ENCODE results near the gene GJD4.

DNA sequence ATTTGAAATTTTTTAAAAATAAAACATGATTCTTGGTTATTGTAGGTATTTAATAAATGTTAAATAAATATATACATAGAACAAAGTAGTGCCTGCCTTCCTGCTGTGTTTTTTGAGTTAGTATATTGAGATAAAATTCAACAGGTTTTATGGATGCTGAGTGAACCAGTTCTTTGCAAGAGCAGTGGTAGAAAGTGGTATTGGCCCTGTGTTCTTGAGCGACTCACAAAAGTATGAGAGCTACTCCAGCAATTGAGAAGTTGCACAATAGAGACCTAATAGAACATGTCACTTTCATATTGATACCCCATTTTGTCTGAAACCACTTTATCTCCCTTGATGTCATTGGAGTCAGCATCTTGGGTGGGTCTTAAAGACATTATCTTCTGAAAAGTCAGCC, 32.6 kb upstream of the GJD4 start:
- TF ChIP-seq EZH2 (IDR thresholded peaks at IDR 0.05; ENCODE audit: borderline replicate concordance, insufficient read depth, low read depth, low read length, poor library complexity, severe bottlenecking), result no peak
- TF ChIP-seq, protein P1, sequence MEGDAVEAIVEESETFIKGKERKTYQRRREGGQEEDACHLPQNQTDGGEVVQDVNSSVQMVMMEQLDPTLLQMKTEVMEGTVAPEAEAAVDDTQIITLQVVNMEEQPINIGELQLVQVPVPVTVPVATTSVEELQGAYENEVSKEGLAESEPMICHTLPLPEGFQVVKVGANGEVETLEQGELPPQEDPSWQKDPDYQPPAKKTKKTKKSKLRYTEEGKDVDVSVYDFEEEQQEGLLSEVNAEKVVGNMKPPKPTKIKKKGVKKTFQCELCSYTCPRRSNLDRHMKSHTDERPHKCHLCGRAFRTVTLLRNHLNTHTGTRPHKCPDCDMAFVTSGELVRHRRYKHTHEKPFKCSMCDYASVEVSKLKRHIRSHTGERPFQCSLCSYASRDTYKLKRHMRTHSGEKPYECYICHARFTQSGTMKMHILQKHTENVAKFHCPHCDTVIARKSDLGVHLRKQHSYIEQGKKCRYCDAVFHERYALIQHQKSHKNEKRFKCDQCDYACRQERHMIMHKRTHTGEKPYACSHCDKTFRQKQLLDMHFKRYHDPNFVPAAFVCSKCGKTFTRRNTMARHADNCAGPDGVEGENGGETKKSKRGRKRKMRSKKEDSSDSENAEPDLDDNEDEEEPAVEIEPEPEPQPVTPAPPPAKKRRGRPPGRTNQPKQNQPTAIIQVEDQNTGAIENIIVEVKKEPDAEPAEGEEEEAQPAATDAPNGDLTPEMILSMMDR (IDR thresholded peaks at IDR 0.05), result no peak
